CD4-positive, alpha-beta memory T cell (primary cell): ENCODE results near the gene GPSM1. TPM values are rescaled to one million over a fixed set of nuclear protein-coding genes. Genes with fewer than 3 reads are reported as not detected.
A peak's percentile ranks its signal among the peaks of the same experiment; 100 is the strongest.
"Not testable (repeated sequence)": the region's sequence is repeated elsewhere in the genome, so short reads cannot be mapped to it uniquely, and the experiment has no call there.

Experiments used
- CTCF ChIA-PET: fragments of 350-600 bp; sonication (Branson Sonifier 250); formaldehyde crosslinking; loops from one replicate; lab custom pipeline; 2021; ENCODE audit warnings: inconsistent platforms; ENCODE audit not compliant: partially characterized antibody; lab: Charles Lee
- POLR2A ChIA-PET: fragments of 350-600 bp; sonication (Branson Sonifier 250); formaldehyde crosslinking; loops from one replicate; lab custom pipeline; 2021; ENCODE audit not compliant: partially characterized antibody; lab: Charles Lee
- DNase-seq, 5 donors: peaks; one replicate each; pipeline versions ENCODE4 v3.0.0 to v3.0.0-alpha.2; 2020 to 2022; ENCODE audit warnings: mixed read lengths in 1 of 5
- H3K27ac ChIP-seq: one replicate; pipeline ENCODE4 v1.7.0; 2013; ENCODE audit warnings: low read depth, low read length
- H3K27me3 ChIP-seq: 2 replicates; pipeline ENCODE4 v1.7.0; 2013; ENCODE audit warnings: mild to moderate bottlenecking, low read length, moderate library complexity; ENCODE audit not compliant: insufficient read depth
- H3K36me3 ChIP-seq: 2 replicates; pipeline ENCODE4 v1.7.0; 2013; ENCODE audit warnings: mild to moderate bottlenecking, low read length, moderate library complexity; ENCODE audit not compliant: insufficient read depth
- H3K4me1 ChIP-seq: 2 replicates; pipeline ENCODE4 v1.7.0; 2013; ENCODE audit warnings: mild to moderate bottlenecking, low read length, moderate library complexity; ENCODE audit not compliant: insufficient read depth
- H3K4me3 ChIP-seq, 2 donors: one replicate each; pipeline ENCODE4 v1.7.0; 2013; ENCODE audit warnings: low read length in 2 of 2, mild to moderate bottlenecking in 1 of 2
- H3K9me3 ChIP-seq, 2 donors: one replicate each; pipeline ENCODE4 v1.7.0; 2013; ENCODE audit warnings: low read length in 2 of 2, control low read depth in 1 of 2; ENCODE audit not compliant: control insufficient read depth in 1 of 2
- H3K27ac Mint-ChIP-seq, 7 donors: one replicate each; pipeline ENCODE4 v1.8.0; 2020 to 2021; ENCODE audit warnings: mixed read lengths in 7 of 7, mild to moderate bottlenecking in 6 of 7, inconsistent platforms in 3 of 7, moderate library complexity in 3 of 7
- H3K27me3 Mint-ChIP-seq, 2 donors: one replicate each; pipeline ENCODE4 v1.8.0; 2020 to 2021; ENCODE audit warnings: mixed read lengths in 2 of 2
- H3K36me3 Mint-ChIP-seq, 2 donors: one replicate each; pipeline ENCODE4 v1.8.0; 2020 to 2021; ENCODE audit warnings: mixed read lengths in 2 of 2, inconsistent platforms in 1 of 2, mild to moderate bottlenecking in 1 of 2
- H3K4me1 Mint-ChIP-seq, 4 donors: one replicate each; pipeline ENCODE4 v1.8.0; 2020 to 2021; ENCODE audit warnings: mixed read lengths in 4 of 4, mild to moderate bottlenecking in 1 of 4
- H3K4me3 Mint-ChIP-seq, 8 donors: one replicate each; pipeline ENCODE4 v1.8.0; 2020 to 2021; ENCODE audit warnings: mixed read lengths in 8 of 8, mild to moderate bottlenecking in 7 of 8, moderate library complexity in 6 of 8, inconsistent platforms in 3 of 8
- H3K9me3 Mint-ChIP-seq, 8 donors: one replicate each; pipeline ENCODE4 v1.8.0; 2020 to 2021; ENCODE audit warnings: mixed read lengths in 8 of 8, mild to moderate bottlenecking in 5 of 8, inconsistent platforms in 3 of 8, moderate library complexity in 1 of 8
- intact Hi-C: fragments of 100-400 bp; cut with micrococcal nuclease; formaldehyde crosslinking; loops from one replicate; pipeline ENCODE4 v1.15.1; 2023
- polyA plus RNA-seq, 2 donors: library from polyadenylated mRNA; unstranded; fragments of 300-500 nt; fragmentation: Illumina TruSeq; gene quantifications; one replicate each; pipeline ENCODE4 v1.2.3, GENCODE V29; 2021
- total RNA-seq, 2 experiments: library from RNA; stranded (reverse); gene quantifications; one replicate each; pipeline ENCODE4 v1.2.3, GENCODE V29; 2021

GPSM1 gene
- total and polyA plus RNA-seq, 4 experiments from 2014 or later: 0.78 to 8.1 (median 4.6) TPM

DNA sequence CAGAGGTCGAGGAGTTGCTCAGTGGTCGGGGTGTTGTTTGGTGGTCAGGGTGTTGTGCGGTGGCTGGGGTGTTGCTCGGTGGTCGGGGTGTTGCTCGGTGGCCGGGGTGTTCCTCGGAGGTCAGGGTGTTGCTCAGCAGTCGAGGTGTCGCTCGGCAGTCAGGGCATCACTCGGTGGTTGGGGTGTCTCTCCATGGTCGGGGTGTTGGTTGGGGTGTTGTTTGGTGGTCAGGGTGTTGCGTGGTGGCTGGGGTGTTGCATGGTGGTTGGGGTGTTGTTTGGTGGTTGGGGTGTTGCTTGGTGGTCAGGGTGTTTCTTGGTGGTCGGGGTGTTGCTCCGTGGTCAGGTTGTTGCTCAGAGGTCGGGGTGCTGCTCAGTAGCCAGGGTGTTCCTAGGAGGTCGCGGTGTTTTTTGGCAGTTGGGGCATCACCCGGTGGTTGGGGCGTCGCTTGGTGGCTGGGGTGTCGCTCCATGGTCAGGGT, 11.0 kb upstream of the GPSM1 start:
- H3K4me1 Mint-ChIP-seq: peaks cover 0 to 7% (median 3%) of the 10 kb centered on the region in 4 donors
- POLR2A ChIA-PET: no interaction called here
- intact Hi-C loops: no loop called here
- Histone ChIP-seq H3K27me3 (no peaks in the 10 kb centered on the region), H3K27ac (no peak overlapping the region), H3K9me3 (no peaks in the 10 kb centered on the region), H3K36me3 (no peaks in the 10 kb centered on the region), H3K4me3 (no peak overlapping the region), H3K4me1 (peaks cover 3% of the 10 kb centered on the region)
- DNase-seq: peak in 2 of 5 donors; percentile 11 to 35
- no peaks in the 10 kb centered on the region for H3K27me3 Mint-ChIP-seq
- CTCF ChIA-PET: no interaction called here
- peak overlapping the region in 2 of 7 donors; percentile 82 to 85 for H3K27ac Mint-ChIP-seq
- no peaks in the 10 kb centered on the region for H3K36me3 Mint-ChIP-seq
- peaks cover 0 to 9% (median 2%) of the 10 kb centered on the region in 8 donors for H3K9me3 Mint-ChIP-seq
- H3K4me3 Mint-ChIP-seq: peak overlapping the region in 4 of 8 donors; percentile 15 to 29 (median 22)

DNA sequence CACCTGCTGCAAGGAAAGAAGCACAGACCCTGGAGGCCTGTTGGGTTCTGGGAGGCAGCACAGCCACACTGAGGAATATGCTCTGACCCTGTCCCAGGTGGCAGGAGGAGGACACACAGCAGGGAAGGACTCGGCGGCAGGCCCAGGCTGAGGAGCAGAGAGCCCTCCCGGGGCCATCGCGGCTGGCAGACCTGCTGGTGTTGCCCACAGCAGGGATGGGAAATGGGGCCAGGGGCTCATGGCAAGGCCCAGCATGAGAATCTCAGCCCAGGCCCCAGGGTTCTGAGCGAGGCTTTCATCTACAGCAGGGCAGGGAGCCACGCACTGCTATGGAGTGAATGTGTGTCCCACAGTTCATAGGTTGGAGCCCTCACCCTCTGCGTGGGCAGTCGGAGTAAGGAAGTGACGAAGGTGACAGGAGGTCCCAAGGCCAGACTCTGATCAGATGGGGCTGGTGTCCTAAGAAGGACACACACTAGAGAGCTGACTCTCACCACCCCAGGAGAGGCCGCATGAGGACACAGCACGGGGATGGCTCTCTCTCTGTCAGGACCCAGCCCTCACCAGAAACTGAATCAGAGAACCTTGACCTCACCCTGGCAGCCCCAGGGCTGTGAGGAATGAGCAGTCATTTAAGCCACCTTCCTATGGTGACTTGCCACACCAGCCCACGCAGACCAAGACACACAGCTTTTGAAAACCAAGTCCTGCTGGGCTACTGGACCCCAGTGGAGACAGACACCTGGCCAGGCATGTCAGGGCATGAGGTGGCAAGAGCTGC, 10.3 kb upstream of the GPSM1 start:
- ChIA-PET CTCF (no interaction called here), POLR2A (no interaction called here)
- Mint-ChIP-seq H3K9me3 (peaks cover 0 to 9% (median 2%) of the 10 kb centered on the region in 8 donors), H3K4me1 (peaks cover 0 to 7% (median 3%) of the 10 kb centered on the region in 4 donors), H3K27ac (no peak overlapping the region), H3K4me3 (peak overlapping the region in 1 of 8 donors; percentile 26), H3K27me3 (no peaks in the 10 kb centered on the region), H3K36me3 (no peaks in the 10 kb centered on the region)
- DNase-seq: no peak
- no peak overlapping the region for H3K4me3 ChIP-seq
- no peaks in the 10 kb centered on the region for H3K27me3 ChIP-seq
- no peaks in the 10 kb centered on the region for H3K4me1 ChIP-seq
- intact Hi-C loops: no loop called here
- no peaks in the 10 kb centered on the region for H3K9me3 ChIP-seq
- H3K27ac ChIP-seq: no peak overlapping the region
- H3K36me3 ChIP-seq: no peaks in the 10 kb centered on the region

DNA sequence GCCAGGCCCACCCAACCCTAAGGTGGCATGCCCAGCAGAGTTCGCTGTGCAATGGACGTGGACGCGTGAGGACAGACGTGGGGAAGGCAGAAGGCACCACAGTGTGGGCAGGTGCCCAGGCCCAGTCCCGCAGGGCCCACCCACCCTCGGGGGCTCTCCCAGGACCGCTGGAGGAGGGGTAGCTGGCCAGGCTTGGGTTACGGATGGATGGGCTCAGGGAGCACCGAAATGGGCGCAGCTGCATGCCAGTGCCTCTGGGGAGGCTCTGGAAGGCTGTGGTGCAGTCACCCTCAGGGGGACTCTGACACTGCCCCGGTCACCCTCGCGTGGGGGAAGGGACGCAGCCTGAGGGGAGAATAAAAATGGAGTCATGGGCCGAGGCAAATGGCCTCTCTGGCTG, 9.6 kb upstream of the GPSM1 start:
- Histone ChIP-seq H3K4me3 (no peak overlapping the region), H3K4me1 (no peaks in the 10 kb centered on the region), H3K36me3 (no peaks in the 10 kb centered on the region), H3K9me3 (no peaks in the 10 kb centered on the region), H3K27me3 (no peaks in the 10 kb centered on the region), H3K27ac (no peak overlapping the region)
- ChIA-PET POLR2A (no interaction called here), CTCF (no interaction called here)
- Mint-ChIP-seq H3K27ac (no peak overlapping the region), H3K27me3 (no peaks in the 10 kb centered on the region), H3K4me1 (peaks cover 0 to 7% (median 3%) of the 10 kb centered on the region in 4 donors), H3K4me3 (no peak overlapping the region), H3K9me3 (peaks cover 0 to 9% (median 2%) of the 10 kb centered on the region in 8 donors), H3K36me3 (no peaks in the 10 kb centered on the region)
- DNase-seq: no peak
- intact Hi-C loops: no loop called here

DNA sequence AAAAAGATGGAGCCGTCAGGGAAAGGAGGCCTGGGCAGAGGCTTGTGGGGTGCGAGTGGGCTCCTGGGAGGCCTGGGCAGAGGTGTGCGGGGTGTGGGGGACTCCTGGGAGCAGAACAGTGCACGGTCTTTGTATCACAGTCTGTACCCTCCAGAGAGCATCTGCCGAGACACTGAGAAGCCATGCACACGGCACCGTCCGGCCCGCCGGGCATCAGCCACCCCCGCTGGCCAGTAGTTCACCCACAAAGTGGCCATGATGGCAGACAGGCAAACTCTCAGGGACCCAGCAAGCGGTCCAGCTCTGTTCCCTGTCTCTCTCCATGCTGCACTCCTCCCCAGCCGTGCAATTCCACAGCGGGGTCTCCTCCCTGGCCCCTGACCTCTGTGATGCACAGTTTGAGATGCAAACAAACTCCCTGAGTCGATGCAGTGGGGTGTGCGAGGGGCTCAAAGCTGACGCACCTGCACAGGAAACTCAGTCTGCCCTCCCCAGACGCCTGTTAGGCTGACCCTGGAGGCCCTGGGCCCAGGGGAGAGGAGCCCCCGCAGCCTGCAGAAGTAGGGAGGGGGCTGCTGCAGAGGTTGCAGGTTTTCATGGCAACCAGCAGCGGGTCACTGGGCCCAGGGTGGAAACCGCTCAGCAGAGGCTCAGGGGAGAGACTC, 9.1 kb upstream of the GPSM1 start:
- Mint-ChIP-seq H3K27me3 (no peaks in the 10 kb centered on the region), H3K9me3 (peaks cover 0 to 9% (median 2%) of the 10 kb centered on the region in 8 donors), H3K4me3 (no peak overlapping the region), H3K4me1 (peaks cover 0 to 7% (median 3%) of the 10 kb centered on the region in 4 donors), H3K36me3 (no peaks in the 10 kb centered on the region), H3K27ac (no peak overlapping the region)
- DNase-seq: no peak
- Histone ChIP-seq H3K4me3 (no peak overlapping the region), H3K27me3 (no peaks in the 10 kb centered on the region), H3K27ac (no peak overlapping the region), H3K9me3 (no peaks in the 10 kb centered on the region), H3K4me1 (no peaks in the 10 kb centered on the region), H3K36me3 (no peaks in the 10 kb centered on the region)
- CTCF ChIA-PET: no interaction called here
- POLR2A ChIA-PET: no interaction called here
- intact Hi-C loops: no loop called here

DNA sequence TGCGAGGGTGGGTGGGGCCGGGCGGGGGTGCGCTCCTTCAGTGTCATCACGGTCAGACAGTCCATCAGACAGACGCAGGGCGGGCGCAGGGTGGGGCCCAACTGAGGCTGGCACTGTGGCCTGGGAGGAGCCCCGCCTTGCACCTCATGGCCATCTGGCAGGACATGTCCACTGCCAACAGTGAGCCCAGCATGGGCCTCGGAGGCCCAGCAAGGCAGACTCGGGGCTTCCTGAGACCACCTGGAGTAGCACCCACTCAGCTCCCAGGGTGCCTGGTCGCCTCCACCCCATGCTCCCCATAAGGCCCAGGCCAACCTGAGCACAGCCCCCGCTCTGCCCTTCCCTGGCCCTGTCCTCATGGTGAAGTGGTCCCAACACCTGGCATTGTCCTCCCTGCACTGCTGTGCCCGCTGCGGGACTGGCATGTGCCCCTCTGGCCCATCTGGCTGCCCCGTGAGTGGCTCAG, 8.5 kb upstream of the GPSM1 start:
- DNase-seq: peak in 1 of 5 donors; percentile 2
- H3K27me3 Mint-ChIP-seq: no peaks in the 10 kb centered on the region
- no peak overlapping the region for H3K4me3 Mint-ChIP-seq
- no peaks in the 10 kb centered on the region for H3K9me3 ChIP-seq
- POLR2A ChIA-PET: no interaction called here
- no peaks in the 10 kb centered on the region for H3K27me3 ChIP-seq
- H3K9me3 Mint-ChIP-seq: peaks cover 0 to 9% (median 2%) of the 10 kb centered on the region in 8 donors
- H3K4me1 Mint-ChIP-seq: peaks cover 0 to 7% (median 4%) of the 10 kb centered on the region in 4 donors
- H3K4me1 ChIP-seq: no peaks in the 10 kb centered on the region
- intact Hi-C loops: no loop called here
- no peaks in the 10 kb centered on the region for H3K36me3 Mint-ChIP-seq
- H3K27ac Mint-ChIP-seq: no peak overlapping the region
- H3K4me3 ChIP-seq: no peak overlapping the region
- no peak overlapping the region for H3K27ac ChIP-seq
- CTCF ChIA-PET: no interaction called here
- H3K36me3 ChIP-seq: no peaks in the 10 kb centered on the region

DNA sequence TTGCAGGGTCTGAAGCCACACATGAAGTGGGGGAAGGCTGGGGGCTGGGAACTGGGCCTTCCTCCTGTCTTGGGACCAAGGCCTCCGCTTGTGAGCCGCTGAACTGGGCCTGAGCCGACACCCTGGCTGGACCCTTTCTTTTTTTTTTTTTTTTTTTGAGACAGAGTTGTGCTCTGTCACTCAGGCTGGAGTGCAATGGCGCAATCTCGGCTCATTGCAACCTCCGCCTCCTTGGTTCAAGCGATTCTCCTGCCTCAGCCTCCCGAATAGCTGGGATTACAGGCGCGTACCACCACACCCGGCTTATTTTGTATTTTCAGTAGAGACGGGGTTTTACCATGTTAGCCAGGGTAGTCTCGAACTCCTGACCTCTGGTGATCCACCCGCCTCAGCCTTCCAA, 8.1 kb upstream of the GPSM1 start:
- H3K4me1 ChIP-seq, DNase-seq, H3K9me3 Mint-ChIP-seq, H3K9me3 ChIP-seq, H3K27me3 Mint-ChIP-seq, CTCF ChIA-PET, intact Hi-C loops, H3K27ac ChIP-seq, POLR2A ChIA-PET, H3K36me3 Mint-ChIP-seq, H3K4me1 Mint-ChIP-seq, H3K36me3 ChIP-seq, H3K27ac Mint-ChIP-seq, H3K27me3 ChIP-seq, H3K4me3 ChIP-seq, H3K4me3 Mint-ChIP-seq: not testable (repeated sequence)

DNA sequence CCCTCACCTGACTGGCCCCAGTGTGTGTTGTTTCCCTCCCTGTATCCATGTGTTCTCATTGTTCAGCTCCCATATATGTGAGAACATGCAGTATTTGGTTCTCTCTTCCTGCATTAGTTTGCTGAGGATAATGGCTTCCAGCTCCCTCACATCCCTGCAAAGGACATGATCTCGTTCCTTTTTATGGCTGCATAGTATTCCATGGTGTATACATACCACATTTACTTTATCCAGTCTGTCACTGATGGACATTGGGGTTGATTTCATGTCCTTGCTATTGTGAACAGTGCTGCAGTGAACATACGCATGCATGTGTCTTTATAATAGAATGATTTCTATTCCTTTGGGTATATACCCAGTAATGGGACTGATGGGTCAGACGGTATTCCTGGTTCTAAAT, 7.4 kb upstream of the GPSM1 start:
- H3K4me1 Mint-ChIP-seq, H3K9me3 ChIP-seq, H3K27me3 Mint-ChIP-seq, H3K36me3 ChIP-seq, H3K27me3 ChIP-seq, H3K4me3 ChIP-seq, H3K36me3 Mint-ChIP-seq, DNase-seq, H3K4me1 ChIP-seq, H3K27ac Mint-ChIP-seq, H3K9me3 Mint-ChIP-seq, H3K27ac ChIP-seq, intact Hi-C loops, H3K4me3 Mint-ChIP-seq, CTCF ChIA-PET, POLR2A ChIA-PET: not testable (repeated sequence)
